Osteocyte (in vitro differentiated cells): Measurements from ENCODE around the gene TREML4. TPM values are rescaled to one million over a fixed set of nuclear protein-coding genes. Genes with fewer than 3 reads are reported as not detected.

Experiments
- DNase-seq: peaks from one replicate; pipeline ENCODE4 v3.0.0; 2021; ENCODE audit warnings: mixed read lengths; ENCODE audit not compliant: unreplicated experiment; ENCODE audit errors: extremely low spot score
- H3K27ac Mint-ChIP-seq: one replicate; pipeline ENCODE4 v1.8.0; 2021; ENCODE audit warnings: mild to moderate bottlenecking, mixed read lengths; ENCODE audit not compliant: unreplicated experiment
- H3K27me3 Mint-ChIP-seq: one replicate; pipeline ENCODE4 v1.8.0; 2021; ENCODE audit warnings: mixed read lengths; ENCODE audit not compliant: unreplicated experiment
- H3K36me3 Mint-ChIP-seq: one replicate; pipeline ENCODE4 v1.8.0; 2021; ENCODE audit warnings: mixed read lengths; ENCODE audit not compliant: unreplicated experiment
- H3K4me1 Mint-ChIP-seq: one replicate; pipeline ENCODE4 v1.8.0; 2021; ENCODE audit warnings: mixed read lengths; ENCODE audit not compliant: unreplicated experiment
- H3K4me3 Mint-ChIP-seq: one replicate; pipeline ENCODE4 v1.8.0; 2021; ENCODE audit warnings: mild to moderate bottlenecking, moderate library complexity, mixed read lengths; ENCODE audit not compliant: unreplicated experiment
- H3K9me3 Mint-ChIP-seq: one replicate; pipeline ENCODE4 v1.8.0; 2021; ENCODE audit warnings: mixed read lengths; ENCODE audit not compliant: unreplicated experiment
- CTCF ChIP-seq: fragments of 200-600 bp; sonication (generic); IDR thresholded peaks from 2 replicates; pipeline ENCODE4 v1.5.0; 2021; ENCODE audit warnings: antibody characterized with exemption, mild to moderate bottlenecking, moderate library complexity
- total RNA-seq: library from RNA; stranded (reverse); gene quantifications from 2 replicates; pipeline ENCODE4 v1.2.1, GENCODE V29; 2021

TREML4 gene
- total RNA-seq, 1 donor from 2014 or later = not detected

- no peak for DNase-seq
- Mint-ChIP-seq H3K27ac (no peak overlapping the region), H3K4me3 (no peak overlapping the region), H3K27me3 (peaks cover 34% of the 10 kb centered on the region), H3K36me3 (no peaks in the 10 kb centered on the region), H3K4me1 (peaks cover 2% of the 10 kb centered on the region), H3K9me3 (no peaks in the 10 kb centered on the region)
- no peak for TF ChIP-seq CTCF
These were observed 24.0 kb upstream of the TREML4 start for GRCh38 chr6:41204156-41204555.

- Mint-ChIP-seq H3K4me3 (no peak overlapping the region), H3K27ac (no peak overlapping the region), H3K4me1 (no peaks in the 10 kb centered on the region), H3K9me3 (no peaks in the 10 kb centered on the region), H3K36me3 (no peaks in the 10 kb centered on the region), H3K27me3 (peaks cover 51% of the 10 kb centered on the region)
- no peak for TF ChIP-seq CTCF
- peak; percentile 67 for DNase-seq
These were observed 19.6 kb upstream of the TREML4 start for GRCh38 chr6:41208439-41209106.

- H3K27me3 Mint-ChIP-seq = peaks cover 56% of the 10 kb centered on the region
- H3K9me3 Mint-ChIP-seq = peaks cover 4% of the 10 kb centered on the region
- no peaks in the 10 kb centered on the region for H3K36me3 Mint-ChIP-seq
- DNase-seq = peak; percentile 54
- TF ChIP-seq CTCF = no peak
- no peak overlapping the region for H3K27ac Mint-ChIP-seq
- no peaks in the 10 kb centered on the region for H3K4me1 Mint-ChIP-seq
- H3K4me3 Mint-ChIP-seq = no peak overlapping the region
These were observed 18.4 kb upstream of the TREML4 start for GRCh38 chr6:41209547-41210320.

GRCh38 chr6:41214559-41215238 is 13.4 kb upstream of the TREML4 start:
- Mint-ChIP-seq H3K27ac (no peak overlapping the region), H3K4me3 (no peak overlapping the region), H3K27me3 (peaks cover 37% of the 10 kb centered on the region), H3K4me1 (no peaks in the 10 kb centered on the region), H3K36me3 (no peaks in the 10 kb centered on the region), H3K9me3 (peaks cover 10% of the 10 kb centered on the region)
- DNase-seq = no peak
- no peak for TF ChIP-seq CTCF

- DNase-seq = peak; percentile 73
- Mint-ChIP-seq H3K4me1 (no peaks in the 10 kb centered on the region), H3K36me3 (no peaks in the 10 kb centered on the region), H3K27me3 (peaks cover 26% of the 10 kb centered on the region), H3K4me3 (no peak overlapping the region), H3K27ac (no peak overlapping the region), H3K9me3 (peaks cover 14% of the 10 kb centered on the region)
- no peak for TF ChIP-seq CTCF
These were observed 12.4 kb upstream of the TREML4 start for GRCh38 chr6:41215777-41216176.
